IPS DF 4.7 (cell line): ENCODE results near the gene PTPRM.

Experiments used
- DNase-seq: peaks from one replicate; pipeline ENCODE4 v3.0.0-alpha.2; 2013; ENCODE audit warnings: low spot score; ENCODE audit errors: extremely low read depth

The PTPRM gene

DNA sequence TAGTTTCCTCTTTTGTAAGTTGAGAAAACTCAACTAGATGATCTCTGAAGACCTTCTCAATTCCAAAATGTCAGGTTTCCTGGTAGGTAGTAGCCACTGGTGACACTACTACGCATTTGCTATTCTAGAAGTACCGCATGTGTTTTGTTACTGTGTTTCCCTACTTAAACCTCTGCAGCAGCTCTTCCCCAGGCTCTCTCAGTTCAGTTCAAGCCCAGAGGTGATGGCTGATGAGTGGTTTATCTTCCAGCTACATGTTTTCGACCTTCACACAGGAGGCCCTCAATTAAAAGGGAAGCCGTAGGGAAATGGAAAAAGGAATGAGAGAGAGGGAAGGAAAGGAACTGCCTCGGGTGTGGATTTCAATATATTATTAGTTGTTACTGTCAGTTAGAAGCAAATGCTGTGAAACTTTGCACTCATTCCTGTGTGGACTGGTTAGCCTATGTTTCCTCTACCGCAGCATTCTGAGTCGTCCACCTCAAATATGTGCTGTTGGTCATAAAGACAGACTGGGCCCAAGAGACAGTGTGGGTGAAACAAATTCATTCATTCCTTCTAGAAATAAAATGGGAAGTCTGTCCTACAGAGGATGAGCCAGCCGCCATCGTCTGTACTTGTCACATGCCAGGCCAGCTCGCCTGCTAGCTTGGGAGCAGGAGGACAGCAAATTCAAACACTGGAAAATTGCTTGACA, 586.9 kb downstream of the PTPRM start:
- no peak for DNase-seq

DNA sequence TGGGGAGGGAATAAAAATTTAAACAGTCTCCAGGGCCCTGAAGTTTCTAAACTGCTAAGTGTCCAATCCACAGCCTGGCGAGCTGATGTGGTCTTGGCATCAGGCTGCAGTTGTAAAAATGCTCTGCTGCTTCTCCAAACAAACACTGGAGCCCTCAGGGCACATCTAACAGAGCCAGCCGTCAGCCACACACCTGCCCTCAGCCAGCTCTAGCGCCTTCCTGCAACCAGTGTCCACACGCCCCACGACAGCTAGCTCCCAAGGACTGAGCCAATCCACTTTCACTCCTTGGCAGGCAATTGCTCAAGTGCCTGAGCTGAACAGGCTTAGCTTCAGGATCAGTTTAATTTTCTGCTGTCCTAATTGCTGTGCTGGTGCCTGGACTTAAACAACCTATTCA, 595.7 kb downstream of the PTPRM start:
- DNase-seq, result no peak

DNA sequence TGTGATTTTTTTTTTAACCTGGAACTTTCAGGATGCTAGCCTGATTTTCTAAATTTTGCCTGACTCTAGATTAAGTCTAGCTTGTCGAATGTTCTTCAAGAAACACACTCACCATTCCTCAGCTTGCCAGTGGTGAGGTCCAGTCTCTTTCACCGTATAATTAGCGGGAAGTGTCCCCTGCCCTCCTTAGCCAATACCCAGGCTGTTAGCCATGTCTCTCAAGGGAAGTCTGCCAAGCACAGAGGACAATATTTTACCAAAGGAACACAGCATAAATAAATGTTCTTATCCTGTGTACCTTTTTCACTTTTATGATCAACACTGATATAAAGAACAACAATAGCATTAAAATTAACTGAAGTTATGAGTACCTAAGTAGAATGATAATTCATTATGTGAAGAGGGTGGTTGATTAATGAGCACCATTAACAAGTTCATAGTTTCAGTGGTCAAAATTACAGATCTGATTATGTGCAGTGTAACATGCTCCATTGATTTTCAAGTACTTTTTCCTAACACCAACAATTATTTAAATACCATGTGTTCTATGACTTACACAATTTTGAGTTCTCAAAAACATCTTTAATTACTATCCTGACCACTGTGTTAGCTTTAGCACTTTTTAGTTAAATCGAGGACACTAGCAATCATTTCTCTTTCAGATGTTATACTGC, 596.3 kb downstream of the PTPRM start:
- no peak for DNase-seq

DNA sequence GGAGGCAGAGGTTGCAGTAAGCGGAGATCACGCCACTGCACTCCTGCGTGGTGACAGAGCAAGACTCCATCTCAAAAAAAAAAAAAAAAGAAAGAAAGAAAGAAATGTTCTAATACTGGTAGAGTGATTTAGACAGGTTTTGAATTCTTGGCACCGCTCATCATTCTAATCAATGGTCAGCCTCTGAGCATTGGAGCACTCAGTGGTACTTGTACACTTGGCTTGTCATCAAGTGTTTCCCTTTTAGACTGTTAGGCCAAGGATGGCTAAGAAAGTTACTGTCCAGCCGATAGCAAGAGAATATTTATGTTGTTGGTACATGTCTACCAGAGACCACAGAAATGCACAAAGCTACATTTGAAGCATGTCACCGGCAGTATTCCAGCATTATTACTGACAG, 598.0 kb downstream of the PTPRM start:
- DNase-seq, result no peak

DNA sequence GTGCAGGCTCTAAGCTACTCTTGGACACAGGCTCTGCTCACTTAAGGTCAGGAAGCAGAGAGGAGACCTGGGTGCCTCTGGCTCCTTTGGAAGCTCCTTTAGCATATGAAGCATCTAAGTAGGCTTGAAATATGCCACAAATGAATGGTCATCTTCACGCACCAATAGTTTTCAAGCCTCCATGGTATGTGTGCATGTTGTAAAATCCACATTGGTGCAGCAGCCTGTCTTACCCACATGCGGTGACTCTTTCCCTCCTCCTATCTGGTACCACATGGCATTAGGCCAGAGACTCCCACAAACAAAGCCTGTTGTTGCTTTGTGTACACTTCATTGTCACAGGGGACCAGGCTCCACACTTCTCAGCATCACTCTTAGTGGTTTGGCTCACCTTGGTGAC, 599.9 kb downstream of the PTPRM start:
- no peak for DNase-seq

DNA sequence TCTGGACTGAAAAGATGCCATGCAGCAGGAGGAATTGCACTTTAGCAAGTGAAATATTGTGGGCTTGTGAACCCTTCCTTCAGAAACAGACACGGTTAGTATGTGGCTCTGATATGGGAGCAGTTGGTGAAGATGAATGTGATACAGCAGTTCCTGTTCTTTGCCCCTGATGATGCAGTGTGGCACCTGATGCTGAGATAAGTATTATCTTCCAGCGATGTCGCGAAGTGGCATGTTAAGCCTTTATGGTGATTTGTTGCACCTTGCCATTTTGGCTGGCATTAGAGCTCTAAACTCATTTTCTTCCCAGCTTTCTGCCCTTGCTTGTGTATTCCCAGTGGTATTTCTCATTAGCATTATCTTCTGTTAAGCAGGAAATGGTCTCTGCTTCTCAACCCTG, 600.6 kb downstream of the PTPRM start:
- DNase-seq, result no peak

DNA sequence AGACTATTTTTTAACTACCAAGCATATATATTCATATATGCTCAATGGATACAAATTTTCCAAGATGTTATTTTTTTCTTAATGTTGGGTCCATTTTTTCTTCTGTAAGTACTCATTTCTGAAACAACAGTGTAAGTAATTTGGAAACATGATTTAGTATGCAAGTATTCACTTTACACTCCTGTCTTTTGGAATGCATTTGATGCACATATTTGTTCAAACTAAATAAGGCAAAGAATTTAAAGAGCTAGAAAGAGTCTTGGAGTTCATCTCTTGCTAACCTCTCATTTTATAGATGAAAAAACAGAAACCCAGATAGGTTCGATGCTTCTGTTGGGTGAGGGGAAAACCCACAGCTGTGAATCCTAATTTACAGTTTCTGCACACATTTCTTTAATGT, 602.6 kb downstream of the PTPRM start:
- no peak for DNase-seq

DNA sequence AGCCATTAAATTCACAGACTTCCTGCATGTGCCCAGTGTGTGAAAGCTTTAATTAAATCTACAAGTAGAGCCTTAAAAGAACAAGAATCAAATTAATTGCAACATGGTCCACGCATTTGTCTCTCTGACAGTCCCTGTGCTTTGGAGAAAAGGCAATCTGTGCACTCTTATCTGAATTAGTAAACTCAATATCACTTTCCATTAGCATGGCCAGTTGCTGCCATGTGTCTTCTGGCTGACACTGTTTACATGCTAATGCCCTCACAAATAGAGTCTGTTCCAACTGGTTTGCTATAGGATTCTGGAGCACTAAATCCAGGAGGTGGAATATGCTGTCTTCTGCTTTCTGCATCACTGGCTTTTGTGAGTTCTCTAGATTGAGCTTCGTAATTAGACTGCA, 607.7 kb downstream of the PTPRM start:
- DNase-seq, result no peak

DNA sequence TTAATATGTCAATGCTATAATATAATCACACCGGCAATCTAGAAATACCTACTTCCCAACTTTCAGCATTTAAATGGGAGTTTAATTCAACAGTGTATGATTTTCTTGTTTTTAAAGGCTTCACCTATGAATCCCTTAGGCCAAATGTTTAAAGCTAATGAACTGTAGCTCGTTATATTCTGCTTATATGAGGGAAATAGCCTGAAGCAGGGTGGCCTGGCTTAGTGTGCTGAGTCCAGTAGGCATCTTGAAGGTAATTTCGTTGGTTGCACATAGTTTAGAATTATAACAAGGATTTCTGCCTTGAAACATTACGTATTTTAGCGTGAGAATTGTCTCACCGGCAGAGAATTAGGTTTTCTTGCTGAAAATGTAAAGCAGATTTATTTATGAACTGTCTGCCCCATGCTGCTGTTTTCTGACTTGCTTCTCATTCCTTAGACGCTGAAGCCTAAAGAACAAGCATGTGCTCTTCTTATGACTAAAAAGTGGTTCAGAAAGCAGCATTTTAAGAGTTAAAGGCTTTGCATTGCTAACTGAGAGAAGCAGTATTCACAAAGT, 608.5 kb downstream of the PTPRM start:
- no peak for DNase-seq

DNA sequence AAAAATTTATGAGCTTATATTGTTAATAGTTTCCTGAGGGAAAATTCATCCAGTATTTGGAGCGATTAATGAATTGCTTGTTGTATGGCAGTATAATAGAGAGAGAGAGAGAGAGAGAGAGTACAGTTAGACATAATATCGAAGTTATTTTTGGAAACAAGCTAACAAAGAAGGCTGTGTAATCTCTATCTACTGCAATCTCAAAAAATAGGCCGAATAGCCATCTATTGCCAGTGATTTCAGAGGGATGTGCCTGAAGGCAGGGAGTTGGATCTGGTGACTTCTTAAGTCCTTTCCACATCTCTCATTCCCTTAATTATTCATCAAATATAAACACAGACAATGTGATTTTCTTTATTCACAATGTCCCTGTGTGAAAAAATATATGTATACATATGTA, 609.0 kb downstream of the PTPRM start:
- DNase-seq, result no peak

DNA sequence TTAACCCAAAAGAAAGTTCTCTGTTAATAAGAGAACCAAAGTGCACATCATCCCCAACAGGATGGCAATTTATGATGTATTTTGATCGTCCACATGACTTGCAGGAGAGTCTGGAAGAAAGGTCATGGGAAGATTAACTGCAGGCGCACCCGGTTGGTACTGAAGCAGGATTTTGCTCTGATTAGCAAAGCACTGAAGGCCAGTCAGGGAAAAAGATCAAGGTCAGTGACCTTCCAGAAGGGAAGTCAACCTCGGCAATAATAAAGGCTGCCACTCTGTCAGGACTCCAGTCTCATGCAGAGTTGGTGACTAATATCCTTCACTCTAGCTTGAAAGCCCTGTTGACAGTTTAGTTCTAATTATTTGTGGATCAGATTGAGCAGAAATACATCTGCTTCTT, 609.4 kb downstream of the PTPRM start:
- DNase-seq, result no peak

DNA sequence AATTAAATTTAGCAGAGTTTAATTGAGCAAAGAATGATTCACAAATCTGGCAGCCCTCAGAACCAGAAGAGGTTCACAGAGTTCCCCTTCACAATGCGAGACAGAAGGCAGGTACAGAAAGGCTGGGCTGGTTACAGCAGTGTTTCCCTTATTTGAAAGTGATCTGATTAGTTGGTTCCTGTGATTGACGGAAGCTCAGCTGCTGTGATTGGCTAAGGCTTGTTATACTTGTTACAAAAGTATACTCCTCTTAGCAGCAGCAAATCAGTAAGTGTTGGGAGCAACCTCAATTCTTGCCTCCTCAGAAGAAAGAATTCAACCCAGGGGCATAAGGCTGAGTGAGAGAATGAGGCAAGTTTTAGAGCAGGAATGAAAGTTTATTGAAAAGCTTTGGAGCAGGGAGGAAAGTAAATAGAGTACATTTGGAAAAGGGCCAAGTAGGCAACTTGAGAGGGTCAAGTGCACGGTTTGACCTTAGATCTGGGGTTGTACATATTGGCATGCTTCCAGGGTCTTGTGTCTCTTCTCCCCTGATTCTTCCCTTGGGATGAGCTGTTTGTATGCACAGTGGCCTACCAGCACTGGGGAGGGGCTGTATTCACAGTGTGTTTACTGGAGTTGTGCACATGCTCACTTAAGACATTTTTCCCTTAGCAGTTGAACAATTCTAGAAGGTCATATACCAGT, 610.4 kb downstream of the PTPRM start:
- no peak for DNase-seq

DNA sequence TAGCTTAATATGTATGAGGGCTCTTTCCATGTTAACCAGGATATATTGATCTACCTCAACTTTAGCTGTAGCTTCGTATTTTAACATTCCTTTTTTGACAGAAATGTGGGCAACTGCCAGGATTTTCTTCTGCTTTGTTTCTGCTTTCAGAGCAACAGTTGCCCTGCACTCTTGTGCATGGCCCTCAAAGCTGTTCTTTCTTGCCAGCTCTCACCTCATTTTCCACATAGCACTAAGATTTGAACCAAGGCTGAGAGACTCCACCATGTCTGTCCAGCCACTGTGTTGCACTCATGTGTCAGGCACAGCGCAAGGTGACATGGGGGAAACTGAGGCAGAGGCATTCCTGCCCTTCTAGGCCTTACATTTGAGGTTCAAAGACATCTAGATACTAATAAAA, 619.3 kb downstream of the PTPRM start:
- no peak for DNase-seq

DNA sequence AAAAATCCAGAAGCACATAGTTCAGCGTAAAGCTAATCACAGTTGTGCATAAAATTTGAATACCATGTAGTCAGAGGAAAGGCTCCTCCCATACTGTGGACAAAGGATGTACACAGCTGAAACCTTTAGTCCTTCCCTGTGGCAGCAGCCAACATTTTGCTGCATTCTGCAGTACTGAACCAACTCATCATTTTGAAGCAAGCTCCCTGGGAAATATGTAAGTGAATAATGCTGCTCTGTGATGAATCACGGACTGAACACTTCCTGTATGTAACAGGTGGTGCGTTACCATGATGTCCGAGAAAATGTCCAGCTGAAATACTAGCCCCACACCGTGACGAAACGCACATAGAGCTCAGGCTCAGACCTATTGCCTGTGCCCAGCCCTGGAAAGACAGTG, 621.1 kb downstream of the PTPRM start:
- no peak for DNase-seq

DNA sequence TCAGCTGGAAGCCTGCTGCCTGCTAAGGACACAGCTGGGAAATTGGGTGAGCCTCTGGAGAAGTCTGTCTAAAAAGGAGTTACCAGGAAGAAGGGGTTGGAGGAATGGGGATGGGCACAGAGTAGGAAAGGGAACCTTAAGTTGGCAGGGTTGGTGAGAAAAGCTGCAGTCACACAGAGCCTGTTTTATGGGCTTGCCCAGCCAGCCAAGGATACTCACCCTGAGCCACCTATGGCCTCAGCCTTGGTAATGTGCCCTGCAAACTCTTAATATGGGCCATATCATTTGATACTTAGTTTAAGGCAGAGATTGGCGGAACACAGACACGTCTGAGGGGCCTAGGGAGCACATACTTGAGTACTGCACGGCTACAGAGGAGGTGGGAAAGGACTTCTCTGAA, 623.9 kb downstream of the PTPRM start:
- no peak for DNase-seq

DNA sequence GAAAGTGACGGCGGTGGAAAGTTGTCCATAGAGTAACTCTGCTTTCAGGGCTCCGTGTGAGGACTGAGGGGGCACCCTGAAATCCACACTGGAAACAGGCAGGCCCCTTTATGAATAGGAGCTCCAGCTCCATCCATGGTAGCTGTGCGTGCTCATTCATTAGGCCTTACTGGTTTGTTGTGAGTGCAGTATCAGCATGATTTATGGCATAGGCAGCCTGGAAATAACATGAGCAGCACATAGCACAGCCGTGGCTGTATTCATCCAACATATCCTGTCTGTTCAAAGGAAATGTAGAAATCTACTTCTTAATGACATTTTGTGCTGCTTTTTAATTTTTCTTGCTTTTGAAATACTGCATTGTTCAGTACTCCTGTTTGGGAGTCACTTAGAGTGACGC, 627.3 kb downstream of the PTPRM start:
- DNase-seq, result no peak

DNA sequence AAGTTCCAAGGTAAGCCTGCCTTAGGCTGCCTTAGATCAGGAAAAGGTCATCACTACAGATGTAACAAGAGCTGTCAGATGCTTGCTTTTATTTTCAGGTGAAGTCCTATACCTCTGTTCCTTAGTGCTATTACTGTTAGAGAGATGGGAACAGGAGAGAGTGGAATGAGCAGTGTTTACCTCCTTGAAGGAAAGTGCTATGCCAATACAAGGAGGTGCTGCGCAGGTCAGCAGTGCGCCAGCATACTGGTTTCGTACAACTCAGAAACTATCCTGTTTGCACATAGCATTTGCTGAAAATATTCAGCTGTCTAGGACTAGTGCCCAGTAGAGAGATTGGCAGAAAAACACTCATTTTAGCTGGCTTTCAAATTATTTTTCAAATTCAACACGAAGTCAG, 629.1 kb downstream of the PTPRM start:
- no peak for DNase-seq

DNA sequence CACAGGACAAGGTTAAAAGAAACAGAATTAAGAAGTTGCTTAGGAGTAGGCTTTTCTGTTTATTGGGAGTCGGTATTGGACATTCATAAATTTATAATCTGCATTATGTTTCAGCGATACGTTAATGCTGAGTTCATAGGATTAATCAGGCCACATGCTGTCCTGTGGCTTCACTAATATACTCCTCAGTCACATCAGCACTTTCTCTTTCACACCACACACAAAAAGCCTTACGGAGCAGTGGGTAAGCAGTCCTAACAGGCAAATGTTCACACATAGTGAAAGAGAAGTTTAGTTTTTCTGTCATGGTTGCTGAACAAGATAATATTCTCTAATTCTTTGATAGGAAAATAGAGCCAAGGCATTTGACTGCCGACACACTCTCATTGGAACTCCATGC, 630.4 kb downstream of the PTPRM start:
- no peak for DNase-seq

DNA sequence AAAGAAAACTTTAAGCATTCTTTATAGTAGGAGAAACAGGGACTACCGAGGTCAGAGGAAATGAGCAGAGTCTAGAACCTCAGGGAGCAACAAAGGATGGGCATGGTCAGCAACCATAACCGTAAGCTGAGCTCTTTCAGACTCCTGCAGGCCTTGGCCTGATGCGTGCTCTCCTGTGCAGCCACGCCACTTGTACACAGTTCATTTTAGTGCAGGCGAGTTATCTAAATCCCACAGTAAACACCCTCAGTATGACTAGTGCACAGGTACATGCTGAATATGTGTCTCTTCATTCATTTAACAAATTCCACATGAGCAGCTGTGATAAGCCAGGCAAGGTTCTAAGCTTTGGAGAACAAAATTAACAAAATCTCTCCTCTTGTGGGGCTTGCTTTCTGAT, 640.9 kb downstream of the PTPRM start:
- DNase-seq, result no peak

DNA sequence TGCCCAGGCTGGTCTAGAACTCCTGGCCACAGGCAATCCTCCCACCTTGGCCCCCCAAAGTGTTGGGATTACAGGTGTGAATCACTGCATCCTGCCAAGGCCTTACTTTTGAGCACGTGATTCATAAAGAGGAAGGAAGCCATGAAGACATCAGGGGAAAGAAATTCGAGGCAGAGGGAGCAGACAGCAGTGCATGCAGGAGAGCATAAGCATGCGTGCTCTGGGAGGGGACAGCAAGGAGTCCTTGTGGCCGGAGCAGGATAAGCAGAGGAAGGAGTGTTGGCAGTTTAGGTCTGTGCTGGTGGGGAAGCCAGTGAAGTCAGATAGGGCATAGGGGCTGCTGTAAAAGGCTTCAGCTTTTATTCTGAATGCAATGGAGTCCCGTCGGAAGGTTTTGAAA, 641.6 kb downstream of the PTPRM start:
- no peak for DNase-seq

DNA sequence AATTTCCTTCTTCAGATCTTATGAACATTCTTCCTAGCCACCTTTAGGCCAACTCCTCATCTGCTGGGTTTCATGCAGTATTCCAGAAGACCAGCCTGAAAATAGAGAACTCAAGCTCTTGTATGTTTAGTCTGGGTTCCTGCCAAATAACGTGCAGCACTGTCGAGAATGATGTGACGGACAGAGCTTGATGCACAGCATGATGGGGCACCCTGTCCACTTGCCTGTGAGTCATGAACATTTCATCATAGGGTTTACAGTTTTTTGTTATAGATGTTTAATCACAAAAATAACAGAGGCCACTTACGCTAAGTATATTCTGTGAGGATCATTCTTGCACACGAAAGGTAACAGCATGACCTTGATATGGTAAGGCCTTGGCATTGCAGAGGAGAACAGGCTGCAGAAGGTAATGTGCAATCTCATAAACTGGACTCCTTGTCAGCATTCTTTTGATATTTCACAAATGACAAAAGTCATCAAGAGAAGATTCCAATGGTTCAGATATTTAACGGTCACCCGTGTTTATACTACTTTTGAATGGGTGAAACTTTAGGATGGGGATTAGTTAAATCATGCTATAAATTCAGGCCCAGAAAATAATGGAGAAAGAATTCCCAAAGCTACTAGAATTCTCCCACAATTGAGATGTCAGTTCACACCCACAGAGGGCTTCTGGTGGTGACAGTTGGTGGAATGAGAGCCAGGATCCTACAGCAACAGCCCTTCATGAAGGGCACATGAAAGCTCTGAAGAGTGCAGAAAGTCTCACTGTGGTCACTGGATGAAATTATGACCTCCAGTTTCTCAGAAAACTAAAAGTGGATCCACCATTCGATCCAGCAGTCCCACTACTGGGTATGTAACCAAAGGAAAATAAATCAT, 646.0 kb downstream of the PTPRM start:
- no peak for DNase-seq

DNA sequence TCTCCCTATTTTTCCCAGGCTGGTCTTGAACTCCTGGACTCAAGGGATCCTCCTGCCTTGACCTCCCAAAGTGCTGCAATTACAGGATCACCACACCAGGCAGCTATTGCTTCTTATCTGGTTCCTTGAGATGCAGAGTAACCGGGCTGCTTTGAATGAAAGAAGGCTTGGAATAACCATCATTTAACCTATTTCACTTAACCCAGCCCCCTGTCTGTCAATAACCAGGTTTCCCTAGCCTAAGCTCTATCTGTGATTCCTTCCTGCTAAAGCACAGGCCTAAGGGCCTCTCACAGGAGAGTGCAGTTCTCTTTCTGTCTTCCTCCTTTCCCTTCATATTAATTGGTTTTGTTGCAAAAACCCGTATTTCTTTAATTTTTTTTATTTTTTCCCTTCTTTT, 648.6 kb downstream of the PTPRM start:
- DNase-seq, result no peak
